Smooth muscle cell (in vitro differentiated cells): ENCODE results near the gene SGK2. TPM values are rescaled to one million over a fixed set of nuclear protein-coding genes. Genes with fewer than 3 reads are reported as not detected.

Experiments used
- DNase-seq: peaks from one replicate; lab custom pipeline; 2025; ENCODE audit not compliant: unreplicated experiment; lab: John Stamatoyannopoulos, UW
- H2AFZ ChIP-seq: fragments of 200-600 bp; sonication (generic); 2 replicates; pipeline ENCODE4 v1.6.0; 2016; ENCODE audit warnings: antibody characterized with exemption, low read depth, mild to moderate bottlenecking
- H3F3A ChIP-seq: fragments of 200-600 bp; sonication (generic); 2 replicates; pipeline ENCODE4 v1.6.0; 2017; ENCODE audit warnings: antibody characterized with exemption, low read depth
- H3K27ac ChIP-seq: fragments of 200-600 bp; sonication (generic); 2 replicates; pipeline ENCODE4 v1.5.1; 2016; ENCODE audit warnings: low read depth, mild to moderate bottlenecking
- H3K27me3 ChIP-seq: fragments of 200-600 bp; sonication (generic); 2 replicates; pipeline ENCODE4 v1.6.1; 2016; ENCODE audit warnings: low read depth, mild to moderate bottlenecking
- H3K36me3 ChIP-seq: fragments of 200-600 bp; sonication (generic); 2 replicates; pipeline ENCODE4 v1.5.1; 2016; ENCODE audit warnings: low read depth
- H3K4me1 ChIP-seq: fragments of 200-600 bp; sonication (generic); 2 replicates; pipeline ENCODE4 v1.5.1; 2016; ENCODE audit warnings: low read depth
- H3K4me2 ChIP-seq: fragments of 200-600 bp; sonication (generic); 2 replicates; pipeline ENCODE4 v1.6.0; 2016; ENCODE audit warnings: mild to moderate bottlenecking
- H3K4me3 ChIP-seq: fragments of 200-600 bp; sonication (generic); 2 replicates; pipeline ENCODE4 v1.5.1; 2016; ENCODE audit warnings: mild to moderate bottlenecking
- H3K79me2 ChIP-seq: fragments of 200-600 bp; sonication (generic); 2 replicates; pipeline ENCODE4 v1.6.0; 2016; ENCODE audit warnings: low read depth, mild to moderate bottlenecking
- H3K9ac ChIP-seq: fragments of 200-600 bp; sonication (generic); 2 replicates; pipeline ENCODE4 v1.6.0; 2016; ENCODE audit warnings: low read depth
- H3K9me3 ChIP-seq: fragments of 200-600 bp; sonication (generic); replicated peaks from 2 replicates; pipeline ENCODE4 v1.5.1; 2016; ENCODE audit warnings: low read depth
- H4K20me1 ChIP-seq: fragments of 200-600 bp; sonication (generic); 2 replicates; pipeline ENCODE4 v1.6.0; 2016; ENCODE audit warnings: low read depth
- WGBS: methylation state at CpG from one replicate; pipeline ENCODE4 v1.1.7; 2016; ENCODE audit warnings: low lambda C conversion rate; 5-methylcytosine and 5-hydroxymethylcytosine counted together
- polyA plus RNA-seq: library from polyadenylated mRNA; unstranded; fragments of >200 nt; fragmentation: Nextera tagmentation; extraction: Ambion mirVana; gene quantifications from 2 replicates; pipeline ENCODE4 v1.2.1, GENCODE V29; 2016
- total RNA-seq: library from RNA; depleted of rRNA; stranded (reverse); fragments of >200 nt; gene quantifications from 2 replicates; pipeline ENCODE4 v1.2.3, GENCODE V29; 2014
- TF ChIP-seq, protein P1 (sequence below): fragments of 200-600 bp; sonication (generic); IDR thresholded peaks from 2 replicates; pipeline ENCODE4 v1.5.1; 2017; ENCODE audit warnings: borderline replicate concordance, mild to moderate bottlenecking, antibody characterized with exemption; ENCODE audit not compliant: insufficient read depth, poor library complexity, severe bottlenecking

SGK2 gene
- total RNA-seq, result 2.4 and 2.7 TPM in 2 replicates
- polyA plus RNA-seq, result 0.79 and 2.3 TPM in 2 replicates

DNA sequence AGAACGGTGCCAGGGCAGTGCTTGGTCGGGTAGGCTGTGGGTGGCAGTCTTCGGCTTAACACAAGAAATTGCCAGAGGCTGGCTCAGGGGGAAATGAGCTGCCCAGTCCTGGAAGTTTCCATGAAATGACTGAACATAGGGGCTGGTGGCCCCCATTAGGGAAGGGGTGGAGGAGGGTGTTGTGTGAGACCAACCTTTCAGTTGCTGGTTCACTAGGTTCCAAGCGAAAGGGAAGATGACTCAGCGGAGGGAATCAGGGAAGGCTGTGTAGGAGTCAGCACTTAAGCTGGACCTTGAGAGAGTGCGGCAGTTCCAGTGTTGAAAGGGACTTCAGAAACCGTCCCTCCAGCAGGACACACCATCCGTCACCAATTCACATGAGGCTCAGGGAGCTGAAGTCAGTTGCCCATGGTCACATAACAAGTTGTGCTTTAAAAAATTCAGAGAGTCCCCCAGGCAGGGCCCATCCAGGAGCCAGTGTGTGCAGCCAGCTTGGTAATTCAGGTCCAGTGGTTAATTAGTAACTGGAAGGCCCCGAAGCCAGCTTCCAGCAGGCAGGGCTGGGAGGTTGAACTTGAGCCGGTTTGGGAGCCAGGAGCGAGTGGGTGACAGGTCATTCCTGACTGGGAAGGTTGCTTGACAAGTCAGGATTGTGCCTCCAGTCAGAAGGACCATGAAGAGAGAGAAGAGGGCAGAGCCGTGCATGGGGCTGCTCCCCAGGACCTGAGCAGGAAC is at the start of gene SGK2:
TSS of gene SGK2 (plus strand) at position 616 of the 735 bp plus-strand sequence. CDS start 7,469 bp downstream, outside the sequence.
- no peaks in the 10 kb centered on the region for H3K4me1 ChIP-seq
- H3K27ac ChIP-seq, result no peak within 1 kb of the TSS
- H3K9ac ChIP-seq, result no peak within 1 kb of the TSS
- no peak for DNase-seq
- no peaks in the 10 kb centered on the region for H3F3A ChIP-seq
- peak within 1 kb of the TSS; percentile 19 for H3K4me3 ChIP-seq
- TF ChIP-seq, protein P1, sequence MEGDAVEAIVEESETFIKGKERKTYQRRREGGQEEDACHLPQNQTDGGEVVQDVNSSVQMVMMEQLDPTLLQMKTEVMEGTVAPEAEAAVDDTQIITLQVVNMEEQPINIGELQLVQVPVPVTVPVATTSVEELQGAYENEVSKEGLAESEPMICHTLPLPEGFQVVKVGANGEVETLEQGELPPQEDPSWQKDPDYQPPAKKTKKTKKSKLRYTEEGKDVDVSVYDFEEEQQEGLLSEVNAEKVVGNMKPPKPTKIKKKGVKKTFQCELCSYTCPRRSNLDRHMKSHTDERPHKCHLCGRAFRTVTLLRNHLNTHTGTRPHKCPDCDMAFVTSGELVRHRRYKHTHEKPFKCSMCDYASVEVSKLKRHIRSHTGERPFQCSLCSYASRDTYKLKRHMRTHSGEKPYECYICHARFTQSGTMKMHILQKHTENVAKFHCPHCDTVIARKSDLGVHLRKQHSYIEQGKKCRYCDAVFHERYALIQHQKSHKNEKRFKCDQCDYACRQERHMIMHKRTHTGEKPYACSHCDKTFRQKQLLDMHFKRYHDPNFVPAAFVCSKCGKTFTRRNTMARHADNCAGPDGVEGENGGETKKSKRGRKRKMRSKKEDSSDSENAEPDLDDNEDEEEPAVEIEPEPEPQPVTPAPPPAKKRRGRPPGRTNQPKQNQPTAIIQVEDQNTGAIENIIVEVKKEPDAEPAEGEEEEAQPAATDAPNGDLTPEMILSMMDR, result no peak
- no peaks in the 10 kb centered on the region for H4K20me1 ChIP-seq
- peak within 1 kb of the TSS; percentile 24 for H2AFZ ChIP-seq
- 45% methylated on average over 12 of the region's 12 CpGs for WGBS
- peak within 1 kb of the TSS; percentile 33 for H3K4me2 ChIP-seq
- H3K9me3 ChIP-seq, result no peaks in the 10 kb centered on the region
- no peaks in the 10 kb centered on the region for H3K27me3 ChIP-seq
- H3K79me2 ChIP-seq, result no peaks in the 10 kb centered on the region
- H3K36me3 ChIP-seq, result no peaks in the 10 kb centered on the region

DNA sequence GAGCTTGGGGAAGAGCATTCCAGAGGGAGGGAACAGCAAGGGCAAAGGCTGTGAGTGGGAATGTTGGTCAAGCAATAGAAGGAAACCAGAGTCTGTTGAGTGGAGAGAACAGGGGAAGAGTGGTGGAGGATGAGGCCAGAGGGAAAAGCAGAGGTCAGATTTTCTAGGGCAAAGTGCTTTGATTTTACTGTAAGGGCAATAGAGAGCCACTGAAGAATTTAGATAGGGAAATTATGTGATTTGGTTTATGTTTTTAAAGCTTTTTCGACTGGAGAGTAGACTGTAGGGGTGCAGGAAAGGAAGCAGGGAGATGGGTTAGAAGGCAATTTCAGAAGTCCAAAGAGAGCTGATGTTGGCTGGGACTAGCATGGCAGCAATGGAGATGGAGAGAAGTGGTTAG is 46.9 kb upstream of the SGK2 start:
- Histone ChIP-seq H3K4me1 (no peaks in the 10 kb centered on the region), H3K9me3 (no peaks in the 10 kb centered on the region), H3K27me3 (no peaks in the 10 kb centered on the region), H3K27ac (no peak overlapping the region), H3K36me3 (no peaks in the 10 kb centered on the region), H3K79me2 (no peaks in the 10 kb centered on the region), H3K4me3 (no peak overlapping the region), H3K4me2 (no peak overlapping the region), H3F3A (no peaks in the 10 kb centered on the region), H2AFZ (no peak overlapping the region), H4K20me1 (no peaks in the 10 kb centered on the region), H3K9ac (no peak overlapping the region)
- no peak for DNase-seq
- TF ChIP-seq, protein P1, result no peak
- 82% methylated on average over 1 of the region's 1 CpG for WGBS

DNA sequence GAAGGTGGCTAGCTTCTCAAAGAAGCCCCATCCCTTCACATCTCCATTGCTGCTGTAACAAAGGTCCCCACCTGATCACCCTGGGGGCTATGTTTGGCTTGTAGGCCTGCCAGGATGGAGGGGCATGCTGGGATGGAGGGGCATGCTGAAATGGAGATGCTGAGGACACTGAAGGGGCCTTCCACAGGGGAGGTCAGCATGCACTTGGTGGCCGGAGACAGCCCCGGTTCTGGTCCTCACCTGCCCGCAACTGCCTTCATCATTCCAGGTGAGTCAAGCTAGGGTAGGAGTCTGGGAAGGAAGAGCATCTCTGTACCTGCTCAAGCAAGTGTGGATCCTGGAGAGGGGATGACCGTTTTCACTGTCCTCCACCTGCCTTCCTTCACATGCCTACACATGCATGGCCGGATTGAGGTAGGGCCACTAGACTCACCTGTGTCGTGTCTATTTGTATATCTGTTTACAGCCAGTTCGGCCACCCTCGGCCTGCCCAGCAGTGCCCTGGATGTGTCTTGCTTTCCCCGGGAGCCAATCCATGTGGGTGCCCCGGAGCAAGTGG is 45.4 kb upstream of the SGK2 start:
- H2AFZ ChIP-seq, result no peak overlapping the region
- H3K9ac ChIP-seq, result no peak overlapping the region
- TF ChIP-seq, protein P1, result no peak
- H3K9me3 ChIP-seq, result no peaks in the 10 kb centered on the region
- H3F3A ChIP-seq, result no peaks in the 10 kb centered on the region
- 88% methylated on average over 9 of the region's 10 CpGs for WGBS
- H3K36me3 ChIP-seq, result no peaks in the 10 kb centered on the region
- H3K4me1 ChIP-seq, result no peaks in the 10 kb centered on the region
- peak overlapping the region; percentile 81 for H3K4me2 ChIP-seq
- no peak for DNase-seq
- H4K20me1 ChIP-seq, result no peaks in the 10 kb centered on the region
- H3K4me3 ChIP-seq, result peak overlapping the region; percentile 64
- H3K27ac ChIP-seq, result no peak overlapping the region
- no peaks in the 10 kb centered on the region for H3K27me3 ChIP-seq
- no peaks in the 10 kb centered on the region for H3K79me2 ChIP-seq
